Measurements from ENCODE around the gene ZNF229. TPM values are rescaled to one million over a fixed set of nuclear protein-coding genes. Genes with fewer than 3 reads are reported as not detected.
"Not testable (repeated sequence)": the region's sequence is repeated elsewhere in the genome, so short reads cannot be mapped to it uniquely, and the experiment has no call there.

Gene ZNF229
- total RNA-seq, 1 donor from 2014 or later = 3.0 TPM

- H3K4me3 ChIP-seq = no peak overlapping the region
- no peak for DNase-seq
- H3K4me1 ChIP-seq = no peaks in the 10 kb centered on the region
- no peak overlapping the region for H3K27ac ChIP-seq
- no peaks in the 10 kb centered on the region for H3K27me3 ChIP-seq
- no peaks in the 10 kb centered on the region for H3K36me3 ChIP-seq
- intact Hi-C loops (cut with DNase I) = no loop called here
- ATAC-seq = no peak
- H3K9me3 ChIP-seq = peaks cover 9% of the 10 kb centered on the region
- no peak for TF ChIP-seq CTCF (IDR thresholded peaks at IDR 0.05)
Observed at GRCh38 chr19:44455100-44455499, 6.8 kb upstream of the ZNF229 start.

GRCh38 chr19:44452367-44452766 is 4.1 kb upstream of the ZNF229 start:
- H3K27ac ChIP-seq = no peak overlapping the region
- peaks cover 7% of the 10 kb centered on the region for H3K9me3 ChIP-seq
- H3K4me1 ChIP-seq = no peaks in the 10 kb centered on the region
- no peak for DNase-seq
- H3K36me3 ChIP-seq = no peaks in the 10 kb centered on the region
- TF ChIP-seq CTCF (IDR thresholded peaks at IDR 0.05) = no peak
- ATAC-seq = no peak
- no peak overlapping the region for H3K4me3 ChIP-seq
- intact Hi-C loops (cut with DNase I) = no loop called here
- H3K27me3 ChIP-seq = no peaks in the 10 kb centered on the region

- H3K9me3 ChIP-seq = peaks cover 7% of the 10 kb centered on the region
- no peaks in the 10 kb centered on the region for H3K27me3 ChIP-seq
- intact Hi-C loops (cut with DNase I) = no loop called here
- no peaks in the 10 kb centered on the region for H3K4me1 ChIP-seq
- TF ChIP-seq CTCF (IDR thresholded peaks at IDR 0.05) = no peak
- ATAC-seq (no peak), DNase-seq (no peak)
- H3K27ac ChIP-seq = no peak overlapping the region
- H3K4me3 ChIP-seq = no peak overlapping the region
- no peaks in the 10 kb centered on the region for H3K36me3 ChIP-seq
Observed at GRCh38 chr19:44451687-44452086, 3.4 kb upstream of the ZNF229 start.

GRCh38 chr19:44438441-44438840 is 9.8 kb downstream of the ZNF229 start:
- H3K27ac ChIP-seq = no peak overlapping the region
- H3K4me1 ChIP-seq = no peaks in the 10 kb centered on the region
- intact Hi-C loops (cut with DNase I) = no loop called here
- no peak overlapping the region for H3K4me3 ChIP-seq
- no peaks in the 10 kb centered on the region for H3K27me3 ChIP-seq
- H3K9me3 ChIP-seq = peaks cover 37% of the 10 kb centered on the region
- ATAC-seq = no peak
- TF ChIP-seq CTCF (IDR thresholded peaks at IDR 0.05) = no peak
- DNase-seq = no peak
- no peaks in the 10 kb centered on the region for H3K36me3 ChIP-seq

- H3K4me3 ChIP-seq = no peak overlapping the region
- intact Hi-C loops (cut with DNase I) = no loop called here
- no peak overlapping the region for H3K27ac ChIP-seq
- no peak for TF ChIP-seq CTCF (IDR thresholded peaks at IDR 0.05)
- no peaks in the 10 kb centered on the region for H3K27me3 ChIP-seq
- DNase-seq (no peak), ATAC-seq (no peak)
- no peaks in the 10 kb centered on the region for H3K4me1 ChIP-seq
- H3K36me3 ChIP-seq = no peaks in the 10 kb centered on the region
- H3K9me3 ChIP-seq = peaks cover 44% of the 10 kb centered on the region
Observed at GRCh38 chr19:44435441-44435840, 12.8 kb downstream of the ZNF229 start.

- Histone ChIP-seq H3K4me3 (no peak overlapping the region), H3K9me3 (peaks cover 58% of the 10 kb centered on the region), H3K27me3 (no peaks in the 10 kb centered on the region), H3K27ac (no peak overlapping the region), H3K4me1 (no peaks in the 10 kb centered on the region), H3K36me3 (no peaks in the 10 kb centered on the region)
- intact Hi-C loops (cut with DNase I) = no loop called here
- TF ChIP-seq CTCF (IDR thresholded peaks at IDR 0.05) = no peak
- ATAC-seq (no peak), DNase-seq (no peak)
Observed at GRCh38 chr19:44430956-44431355, 17.3 kb downstream of the ZNF229 start.

GRCh38 chr19:44415553-44415952 is 32.7 kb downstream of the ZNF229 start:
- H3K9me3 ChIP-seq = peaks cover 13% of the 10 kb centered on the region
- ATAC-seq; H3K4me3 ChIP-seq; H3K27me3 ChIP-seq; H3K4me1 ChIP-seq; H3K36me3 ChIP-seq; H3K27ac ChIP-seq; intact Hi-C loops (cut with DNase I); DNase-seq: not testable (repeated sequence)
